ENCODE results near the gene MST1R.

Gene MST1R

DNA sequence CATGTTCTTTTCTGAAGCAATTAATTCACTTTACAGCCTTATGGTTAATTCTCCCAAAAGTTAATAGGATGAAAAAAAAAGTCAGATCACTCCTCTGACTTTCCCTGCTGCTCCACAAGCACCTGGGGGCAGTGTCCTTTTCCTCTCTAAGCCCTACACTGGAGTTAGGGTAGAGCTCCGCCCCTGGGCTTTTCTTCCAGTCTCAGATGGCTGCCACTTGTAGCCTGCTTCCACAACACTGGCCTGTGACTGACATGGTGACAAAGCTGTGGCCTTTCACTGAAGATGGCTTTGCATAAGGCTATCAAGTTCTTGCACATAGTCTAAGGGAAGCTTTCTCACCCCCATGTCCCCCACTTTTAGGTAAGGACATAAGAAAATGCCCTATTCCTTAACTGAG lies 27.2 kb upstream of the MST1R start:
- no peak for TF ChIP-seq CTCF (conservative IDR thresholded peaks at IDR 0.05)
- no peak for TF ChIP-seq ZFX (IDR thresholded peaks at IDR 0.05)
- H3K27ac ChIP-seq, result no peak overlapping the region

DNA sequence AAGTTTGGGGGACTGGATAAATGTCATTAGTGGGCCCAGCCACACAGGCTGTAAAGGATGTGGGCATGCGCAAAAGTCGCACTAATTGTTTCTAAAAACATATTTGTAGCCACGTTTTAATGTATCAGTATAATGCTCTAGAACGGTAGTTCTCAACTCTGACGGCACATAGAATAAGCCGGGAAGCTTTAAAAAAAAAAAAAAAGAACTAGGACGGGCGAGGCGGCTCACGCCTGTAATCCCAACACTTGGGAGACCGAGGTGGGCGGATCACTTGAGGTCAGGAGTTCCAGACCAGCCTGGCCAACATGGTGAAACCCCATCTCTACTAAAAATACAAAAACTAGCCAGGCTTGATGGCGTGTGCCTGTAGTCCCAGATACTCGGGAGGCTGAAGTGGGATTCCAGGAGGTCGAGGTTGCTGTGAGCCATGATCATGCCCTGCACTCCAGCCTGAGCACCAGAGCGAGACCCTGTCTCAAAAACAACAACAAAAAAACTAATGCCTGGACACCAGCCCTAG lies 26.6 kb upstream of the MST1R start:
- TF ChIP-seq ZFX (IDR thresholded peaks at IDR 0.05), result no peak
- TF ChIP-seq CTCF (conservative IDR thresholded peaks at IDR 0.05), result no peak

GRCh38 chr3:49929291-49930167 lies 25.9 kb upstream of the MST1R start, which contains the start of gene MON1A:
MON1A (minus strand) TSS chr3:49929811; CDS start chr3:49913346, 16,465 bp downstream.
- TF ChIP-seq CTCF (conservative IDR thresholded peaks at IDR 0.05) (peak; percentile 56), ZFX (IDR thresholded peaks at IDR 0.05) (peak; percentile 95)
- peak within 1 kb of the TSS; percentile 74 for H3K27ac ChIP-seq

More for the DNA sequence above, 26.6 kb upstream of the MST1R start:
- H3K27ac ChIP-seq, result peak overlapping the region; percentile 74

GRCh38 chr3:49928481-49929017 lies 24.9 kb upstream of the MST1R start:
- H3K27ac ChIP-seq, result peak overlapping the region; percentile 74
- no peak for TF ChIP-seq ZFX (IDR thresholded peaks at IDR 0.05)
- no peak for TF ChIP-seq CTCF (conservative IDR thresholded peaks at IDR 0.05)

DNA sequence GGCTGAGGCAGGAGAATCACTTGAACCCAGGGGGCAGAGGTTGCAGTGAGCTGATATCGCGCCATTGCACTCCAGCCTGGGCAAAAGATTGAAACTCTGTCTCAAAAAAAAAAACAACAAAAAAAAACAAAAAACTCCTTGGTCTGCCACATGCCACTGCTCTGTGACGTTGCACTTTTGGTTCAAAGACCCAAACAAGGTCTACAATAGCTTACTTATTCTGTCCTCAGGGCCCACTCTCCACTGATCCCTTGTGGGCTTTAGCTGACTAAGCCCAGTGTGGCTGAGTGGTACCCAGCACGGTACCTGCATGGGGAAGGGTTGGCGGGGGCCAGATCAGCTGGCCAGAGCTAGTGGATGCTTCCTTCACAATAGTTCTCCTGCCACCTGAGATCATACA lies 24.1 kb upstream of the MST1R start:
- TF ChIP-seq CTCF (conservative IDR thresholded peaks at IDR 0.05) (no peak), ZFX (IDR thresholded peaks at IDR 0.05) (no peak)
- H3K27ac ChIP-seq, result no peak overlapping the region

DNA sequence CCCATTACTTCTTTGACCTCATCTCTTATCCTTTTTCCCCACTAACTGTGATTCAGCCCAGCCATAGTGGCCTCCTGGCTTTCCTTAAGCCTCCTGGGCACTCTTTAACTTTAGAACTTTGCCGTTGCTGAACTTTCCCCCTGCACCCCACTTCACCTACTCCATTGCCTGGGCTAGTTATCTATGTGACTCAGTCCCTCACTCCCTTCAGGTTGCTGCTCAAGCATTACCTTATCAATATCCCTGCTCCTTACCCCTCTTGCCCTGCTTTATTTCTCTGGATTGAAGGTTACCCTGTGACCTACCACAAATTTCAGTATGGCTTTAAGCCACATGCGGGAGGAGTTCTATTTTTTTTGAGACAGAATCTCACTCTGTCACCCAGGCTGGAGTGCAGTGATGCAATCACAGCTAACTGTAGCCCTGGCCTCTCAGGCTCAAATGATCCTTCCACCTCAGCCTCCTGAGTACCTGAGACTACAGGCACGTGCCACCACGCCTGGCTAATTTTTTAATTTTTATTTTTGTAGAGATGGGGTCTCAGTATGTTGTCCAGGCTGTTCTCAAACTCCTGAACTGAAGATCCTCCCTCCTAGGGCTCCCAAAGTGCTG lies 22.6 kb upstream of the MST1R start:
- no peak for TF ChIP-seq ZFX (IDR thresholded peaks at IDR 0.05)
- no peak for TF ChIP-seq CTCF (conservative IDR thresholded peaks at IDR 0.05)
- no peak overlapping the region for H3K27ac ChIP-seq

GRCh38 chr3:49925485-49925884 lies 21.8 kb upstream of the MST1R start:
- H3K27ac ChIP-seq, result no peak overlapping the region
- TF ChIP-seq CTCF (conservative IDR thresholded peaks at IDR 0.05) (no peak), ZFX (IDR thresholded peaks at IDR 0.05) (no peak)

Data from C4-2B (cell line).